ENCODE results near the gene GRIK4.

GRIK4 gene

DNA sequence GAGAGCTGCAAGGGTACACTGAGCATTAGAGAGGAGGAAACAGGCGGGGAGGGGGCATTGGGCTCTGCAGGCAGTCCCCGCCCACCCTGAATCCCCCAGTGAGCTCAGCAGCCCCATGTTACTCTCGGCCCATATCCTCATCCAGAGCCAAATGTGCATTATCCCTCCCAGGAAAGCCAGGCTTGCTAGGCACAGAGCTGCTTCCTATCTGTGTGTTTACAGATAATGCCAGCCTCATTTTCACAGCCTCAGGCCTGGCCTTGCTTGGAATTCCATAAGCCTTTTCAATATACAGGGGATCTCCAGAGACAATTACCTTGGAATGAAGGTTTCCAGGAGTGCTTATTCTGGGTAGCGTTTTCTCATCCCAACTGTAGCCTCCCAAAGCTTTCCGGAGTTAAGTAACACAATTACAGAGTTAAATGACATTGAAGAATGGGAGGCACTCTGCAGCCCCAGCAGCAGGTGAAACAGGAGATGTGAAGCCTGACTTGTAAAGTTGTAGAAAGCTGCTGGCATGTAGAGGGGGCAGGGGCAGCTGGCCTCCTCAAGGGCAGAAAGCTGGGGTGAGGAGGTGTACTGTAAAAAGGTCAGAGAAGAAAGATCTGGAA lies 420.9 kb downstream of the GRIK4 start:
- TF ChIP-seq, protein P1, sequence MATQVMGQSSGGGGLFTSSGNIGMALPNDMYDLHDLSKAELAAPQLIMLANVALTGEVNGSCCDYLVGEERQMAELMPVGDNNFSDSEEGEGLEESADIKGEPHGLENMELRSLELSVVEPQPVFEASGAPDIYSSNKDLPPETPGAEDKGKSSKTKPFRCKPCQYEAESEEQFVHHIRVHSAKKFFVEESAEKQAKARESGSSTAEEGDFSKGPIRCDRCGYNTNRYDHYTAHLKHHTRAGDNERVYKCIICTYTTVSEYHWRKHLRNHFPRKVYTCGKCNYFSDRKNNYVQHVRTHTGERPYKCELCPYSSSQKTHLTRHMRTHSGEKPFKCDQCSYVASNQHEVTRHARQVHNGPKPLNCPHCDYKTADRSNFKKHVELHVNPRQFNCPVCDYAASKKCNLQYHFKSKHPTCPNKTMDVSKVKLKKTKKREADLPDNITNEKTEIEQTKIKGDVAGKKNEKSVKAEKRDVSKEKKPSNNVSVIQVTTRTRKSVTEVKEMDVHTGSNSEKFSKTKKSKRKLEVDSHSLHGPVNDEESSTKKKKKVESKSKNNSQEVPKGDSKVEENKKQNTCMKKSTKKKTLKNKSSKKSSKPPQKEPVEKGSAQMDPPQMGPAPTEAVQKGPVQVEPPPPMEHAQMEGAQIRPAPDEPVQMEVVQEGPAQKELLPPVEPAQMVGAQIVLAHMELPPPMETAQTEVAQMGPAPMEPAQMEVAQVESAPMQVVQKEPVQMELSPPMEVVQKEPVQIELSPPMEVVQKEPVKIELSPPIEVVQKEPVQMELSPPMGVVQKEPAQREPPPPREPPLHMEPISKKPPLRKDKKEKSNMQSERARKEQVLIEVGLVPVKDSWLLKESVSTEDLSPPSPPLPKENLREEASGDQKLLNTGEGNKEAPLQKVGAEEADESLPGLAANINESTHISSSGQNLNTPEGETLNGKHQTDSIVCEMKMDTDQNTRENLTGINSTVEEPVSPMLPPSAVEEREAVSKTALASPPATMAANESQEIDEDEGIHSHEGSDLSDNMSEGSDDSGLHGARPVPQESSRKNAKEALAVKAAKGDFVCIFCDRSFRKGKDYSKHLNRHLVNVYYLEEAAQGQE (IDR thresholded peaks at IDR 0.05; ENCODE audit: insufficient replicate concordance, low read depth) = no peak
- TF ChIP-seq SPI1 (IDR thresholded peaks at IDR 0.05; ENCODE audit: borderline replicate concordance, low read depth) (no peak), GABPA (IDR thresholded peaks at IDR 0.05; ENCODE audit: low read depth) (no peak), POLR2AphosphoS5 (IDR thresholded peaks at IDR 0.05; ENCODE audit: low read depth) (no peak)
- TF ChIP-seq, protein P2, sequence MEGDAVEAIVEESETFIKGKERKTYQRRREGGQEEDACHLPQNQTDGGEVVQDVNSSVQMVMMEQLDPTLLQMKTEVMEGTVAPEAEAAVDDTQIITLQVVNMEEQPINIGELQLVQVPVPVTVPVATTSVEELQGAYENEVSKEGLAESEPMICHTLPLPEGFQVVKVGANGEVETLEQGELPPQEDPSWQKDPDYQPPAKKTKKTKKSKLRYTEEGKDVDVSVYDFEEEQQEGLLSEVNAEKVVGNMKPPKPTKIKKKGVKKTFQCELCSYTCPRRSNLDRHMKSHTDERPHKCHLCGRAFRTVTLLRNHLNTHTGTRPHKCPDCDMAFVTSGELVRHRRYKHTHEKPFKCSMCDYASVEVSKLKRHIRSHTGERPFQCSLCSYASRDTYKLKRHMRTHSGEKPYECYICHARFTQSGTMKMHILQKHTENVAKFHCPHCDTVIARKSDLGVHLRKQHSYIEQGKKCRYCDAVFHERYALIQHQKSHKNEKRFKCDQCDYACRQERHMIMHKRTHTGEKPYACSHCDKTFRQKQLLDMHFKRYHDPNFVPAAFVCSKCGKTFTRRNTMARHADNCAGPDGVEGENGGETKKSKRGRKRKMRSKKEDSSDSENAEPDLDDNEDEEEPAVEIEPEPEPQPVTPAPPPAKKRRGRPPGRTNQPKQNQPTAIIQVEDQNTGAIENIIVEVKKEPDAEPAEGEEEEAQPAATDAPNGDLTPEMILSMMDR (IDR thresholded peaks at IDR 0.05; ENCODE audit: insufficient read depth, low read length) = no peak
- no peak overlapping the region for H3K27ac ChIP-seq (replicated peaks)
- no peak for DNase-seq (ENCODE audit: low read depth in 1 of 2, low spot score in 1 of 2)
- peaks cover 5% of the 10 kb centered on the region for H3K27me3 ChIP-seq (ENCODE audit: insufficient read depth, poor library complexity, severe bottlenecking)
- no peak overlapping the region for H3K4me3 ChIP-seq (replicated peaks; ENCODE audit: insufficient read depth, low read length)

DNA sequence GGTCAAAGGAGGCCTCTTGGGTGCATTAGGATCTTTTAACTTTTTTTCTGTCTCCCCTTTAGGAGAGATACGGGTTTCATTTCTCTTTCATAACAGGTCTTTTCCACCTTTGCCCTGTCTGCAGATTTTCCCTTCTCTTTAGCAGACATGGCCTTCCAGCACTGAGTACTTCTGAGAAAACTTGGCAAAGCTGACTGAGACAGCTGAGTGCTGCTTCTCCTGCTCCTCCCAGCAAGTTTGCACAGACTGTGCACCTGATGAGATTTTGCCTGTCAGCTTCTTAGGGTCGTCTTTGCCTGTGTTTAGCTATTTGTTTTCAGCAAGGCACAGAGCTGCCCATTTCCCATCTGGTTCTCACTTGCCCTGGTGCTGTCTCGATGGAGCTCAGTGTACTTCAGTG lies 424.8 kb downstream of the GRIK4 start:
- no peak for DNase-seq (ENCODE audit: low read depth in 1 of 2, low spot score in 1 of 2)

DNA sequence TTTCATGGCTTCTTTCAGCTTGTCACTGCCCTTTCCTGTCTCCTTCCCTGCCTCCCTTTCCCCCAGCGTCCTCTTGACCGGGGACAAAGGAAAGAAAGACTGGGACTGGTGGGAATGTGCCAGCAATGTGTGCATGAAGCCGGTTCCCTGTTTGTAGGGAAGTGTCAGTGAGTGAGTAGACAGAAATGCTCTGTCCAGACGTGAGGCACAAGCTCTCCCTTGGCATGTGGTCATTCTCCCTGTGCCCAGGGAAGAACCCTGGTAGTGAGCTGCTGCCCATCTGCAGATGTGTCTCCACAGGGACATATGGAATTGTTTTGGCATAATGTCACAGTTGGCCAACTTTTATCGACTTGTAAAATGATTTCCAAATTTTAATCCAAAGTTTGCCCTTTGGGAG lies 426.0 kb downstream of the GRIK4 start:
- Histone ChIP-seq H3K27me3 (ENCODE audit: insufficient read depth, poor library complexity, severe bottlenecking) (peaks cover 8% of the 10 kb centered on the region), H3K4me3 (replicated peaks; ENCODE audit: insufficient read depth, low read length) (no peak overlapping the region), H3K27ac (replicated peaks) (no peak overlapping the region)
- TF ChIP-seq GABPA (IDR thresholded peaks at IDR 0.05; ENCODE audit: low read depth) (no peak), POLR2AphosphoS5 (IDR thresholded peaks at IDR 0.05; ENCODE audit: low read depth) (no peak), SPI1 (IDR thresholded peaks at IDR 0.05; ENCODE audit: borderline replicate concordance, low read depth) (no peak)
- TF ChIP-seq, protein P1 (IDR thresholded peaks at IDR 0.05; ENCODE audit: insufficient replicate concordance, low read depth) = no peak
- TF ChIP-seq, protein P2 (IDR thresholded peaks at IDR 0.05; ENCODE audit: insufficient read depth, low read length) = no peak
- no peak for DNase-seq (ENCODE audit: low read depth in 1 of 2, low spot score in 1 of 2)

More for the DNA sequence above, 424.8 kb downstream of the GRIK4 start:
- TF ChIP-seq SPI1 (IDR thresholded peaks at IDR 0.05; ENCODE audit: borderline replicate concordance, low read depth) = no peak
- no peak for TF ChIP-seq GABPA (IDR thresholded peaks at IDR 0.05; ENCODE audit: low read depth)
- Histone ChIP-seq H3K4me3 (replicated peaks; ENCODE audit: insufficient read depth, low read length) (no peak overlapping the region), H3K27me3 (ENCODE audit: insufficient read depth, poor library complexity, severe bottlenecking) (peaks cover 8% of the 10 kb centered on the region), H3K27ac (replicated peaks) (no peak overlapping the region)

DNA sequence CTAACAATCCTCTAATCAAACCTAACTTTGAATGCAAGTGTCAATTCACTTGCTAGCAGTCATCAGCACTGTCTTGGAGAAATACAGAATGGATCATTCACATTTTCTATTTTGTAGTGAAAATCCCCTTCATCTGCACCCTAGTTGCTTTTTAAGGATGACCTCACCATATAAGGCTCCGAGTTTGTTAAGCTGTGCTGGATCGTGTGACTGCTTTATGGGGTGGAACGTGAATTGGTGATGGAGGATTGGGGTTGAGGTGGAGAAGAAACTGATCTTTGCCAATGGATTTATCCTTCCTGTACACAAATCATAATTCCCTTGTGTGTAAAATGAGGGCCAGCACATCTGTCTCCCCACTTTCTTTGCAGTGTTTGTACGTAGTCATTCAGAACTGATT lies 426.7 kb downstream of the GRIK4 start:
- TF ChIP-seq, protein P1 (IDR thresholded peaks at IDR 0.05; ENCODE audit: insufficient replicate concordance, low read depth) = no peak
- TF ChIP-seq POLR2AphosphoS5 (IDR thresholded peaks at IDR 0.05; ENCODE audit: low read depth) (no peak), GABPA (IDR thresholded peaks at IDR 0.05; ENCODE audit: low read depth) (no peak), SPI1 (IDR thresholded peaks at IDR 0.05; ENCODE audit: borderline replicate concordance, low read depth) (no peak)
- TF ChIP-seq, protein P2 (IDR thresholded peaks at IDR 0.05; ENCODE audit: insufficient read depth, low read length) = no peak
- H3K4me3 ChIP-seq (replicated peaks; ENCODE audit: insufficient read depth, low read length) = no peak overlapping the region
- H3K27me3 ChIP-seq (ENCODE audit: insufficient read depth, poor library complexity, severe bottlenecking) = peaks cover 8% of the 10 kb centered on the region
- no peak overlapping the region for H3K27ac ChIP-seq (replicated peaks)
- no peak for DNase-seq (ENCODE audit: low read depth in 1 of 2, low spot score in 1 of 2)
